HG02981 (cell line): Measurements from ENCODE around the gene MDH1B.
"Not testable (repeated sequence)": the region's sequence is repeated elsewhere in the genome, so short reads cannot be mapped to it uniquely, and the experiment has no call there.

Experiments
- ATAC-seq: cut with Tn5 transposase; IDR thresholded peaks from one replicate; pipeline ENCODE4 v1.9.1; 2021; ENCODE audit warnings: mild to moderate bottlenecking, moderate library complexity; ENCODE audit not compliant: unreplicated experiment

The MDH1B gene

GRCh38 chr2:206774871-206775270 is 9.7 kb upstream of the MDH1B start:
- ATAC-seq, result no peak

- no peak for ATAC-seq
Measured at GRCh38 chr2:206766057-206766930, 1.2 kb upstream of the MDH1B start.

- ATAC-seq, result no peak
Measured at GRCh38 chr2:206764673-206765241, 371 bp downstream of the MDH1B start.

GRCh38 chr2:206756816-206757215 is 8.3 kb downstream of the MDH1B start:
- ATAC-seq, result no peak

- no peak for ATAC-seq
Measured at GRCh38 chr2:206740800-206741199, 24.3 kb downstream of the MDH1B start.

GRCh38 chr2:206739271-206739670 is 25.9 kb downstream of the MDH1B start:
- no peak for ATAC-seq

GRCh38 chr2:206736935-206737334 is 28.2 kb downstream of the MDH1B start:
- no peak for ATAC-seq

- no peak for ATAC-seq
Measured at GRCh38 chr2:206733341-206733740, 31.8 kb downstream of the MDH1B start.

- ATAC-seq, result no peak
Measured at GRCh38 chr2:206728277-206729199, 36.6 kb downstream of the MDH1B start.

- no peak for ATAC-seq
Measured at GRCh38 chr2:206727287-206727686, 37.8 kb downstream of the MDH1B start.

GRCh38 chr2:206723288-206723687 is 41.8 kb downstream of the MDH1B start:
- no peak for ATAC-seq

- ATAC-seq, result peak; percentile 86
Measured at GRCh38 chr2:206721256-206721920, 43.7 kb downstream of the MDH1B start.

GRCh38 chr2:206718296-206718695 is 46.8 kb downstream of the MDH1B start, which contains the start of gene DYTN:
Gene DYTN (minus strand): TSS chr2:206718396. CDS start chr2:206718279, 117 bp downstream.
- ATAC-seq, result no peak

- ATAC-seq, result no peak
Measured at GRCh38 chr2:206716623-206717022, 48.5 kb downstream of the MDH1B start.

GRCh38 chr2:206715183-206715582 is 49.9 kb downstream of the MDH1B start:
- not testable (repeated sequence) for ATAC-seq

- ATAC-seq, result no peak
Measured at GRCh38 chr2:206713746-206714145, 51.4 kb downstream of the MDH1B start.

GRCh38 chr2:206708286-206708685 is 56.8 kb downstream of the MDH1B start:
- no peak for ATAC-seq

GRCh38 chr2:206707164-206707701 is 57.9 kb downstream of the MDH1B start:
- no peak for ATAC-seq

GRCh38 chr2:206701952-206702605 is 63.0 kb downstream of the MDH1B start:
- no peak for ATAC-seq

GRCh38 chr2:206700156-206700555 is 65.0 kb downstream of the MDH1B start:
- no peak for ATAC-seq
